Activated CD4-positive, CD25-positive, alpha-beta regulatory T cell (primary cell): ENCODE data around the gene GIPC2.
"Not testable (repeated sequence)": the region's sequence is repeated elsewhere in the genome, so short reads cannot be mapped to it uniquely, and the experiment has no call there.

ENCODE experiments used
- DNase-seq, 4 experiments: peaks; one replicate each; lab custom pipeline; 2025; lab: John Stamatoyannopoulos, UW

The GIPC2 gene

DNA sequence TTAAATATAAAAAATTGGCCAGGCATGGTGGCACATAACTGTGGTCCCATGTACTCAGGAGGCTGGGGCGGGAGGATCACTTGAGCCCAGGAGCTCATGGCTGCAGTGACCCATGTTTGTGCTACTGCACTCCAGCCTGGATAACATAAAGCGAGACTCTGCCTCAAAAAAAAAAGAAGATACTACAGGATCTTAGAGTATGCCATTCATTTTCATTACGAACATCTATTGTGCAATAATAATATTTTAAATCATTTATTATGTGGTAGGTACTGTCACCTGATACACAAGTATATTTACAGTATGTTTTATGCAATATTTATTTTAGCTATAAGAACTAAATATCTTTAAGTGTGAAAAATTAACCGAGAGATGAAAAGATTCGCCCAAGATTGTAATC, 9.3 kb upstream of the GIPC2 start:
- no peak for DNase-seq

DNA sequence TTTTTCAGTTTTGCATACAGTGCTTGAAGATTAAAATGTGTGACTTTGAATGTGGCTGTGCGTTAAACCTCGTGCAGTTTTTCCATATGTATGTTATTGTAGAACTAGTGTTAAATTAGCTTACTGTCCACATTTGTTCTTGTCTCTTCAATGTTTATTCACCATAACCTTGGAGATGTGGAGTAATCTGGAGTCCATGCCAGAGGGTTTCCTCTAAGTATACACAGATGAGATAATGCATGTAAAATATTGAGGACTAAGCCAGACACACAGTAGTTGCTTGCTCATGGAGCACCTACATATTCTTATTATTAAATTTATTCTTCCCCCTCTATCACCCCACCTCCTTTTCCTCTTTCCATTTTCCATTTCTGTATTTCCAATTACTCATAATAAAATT, 7.7 kb upstream of the GIPC2 start:
- DNase-seq, result no peak

DNA sequence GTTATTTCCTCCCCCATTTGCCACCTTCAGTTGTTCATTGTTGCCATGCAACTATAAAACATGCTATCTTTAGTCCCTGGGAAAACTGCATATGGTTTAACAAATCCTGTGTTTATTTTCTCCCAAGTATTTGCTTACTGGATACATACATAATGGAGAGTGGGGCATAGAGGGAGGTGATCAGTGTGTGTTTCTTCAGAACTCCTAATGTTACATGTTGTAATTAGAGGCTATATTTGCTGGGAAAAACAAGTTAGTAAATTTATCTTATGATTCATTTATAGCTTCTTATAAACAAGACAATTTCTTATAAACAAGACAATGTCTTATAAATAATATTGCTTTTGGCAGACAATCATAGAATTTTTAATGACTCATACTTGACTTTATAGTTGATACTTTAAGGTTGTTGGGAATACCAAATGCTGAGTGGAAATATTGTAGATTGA, 7.3 kb upstream of the GIPC2 start:
- no peak for DNase-seq

DNA sequence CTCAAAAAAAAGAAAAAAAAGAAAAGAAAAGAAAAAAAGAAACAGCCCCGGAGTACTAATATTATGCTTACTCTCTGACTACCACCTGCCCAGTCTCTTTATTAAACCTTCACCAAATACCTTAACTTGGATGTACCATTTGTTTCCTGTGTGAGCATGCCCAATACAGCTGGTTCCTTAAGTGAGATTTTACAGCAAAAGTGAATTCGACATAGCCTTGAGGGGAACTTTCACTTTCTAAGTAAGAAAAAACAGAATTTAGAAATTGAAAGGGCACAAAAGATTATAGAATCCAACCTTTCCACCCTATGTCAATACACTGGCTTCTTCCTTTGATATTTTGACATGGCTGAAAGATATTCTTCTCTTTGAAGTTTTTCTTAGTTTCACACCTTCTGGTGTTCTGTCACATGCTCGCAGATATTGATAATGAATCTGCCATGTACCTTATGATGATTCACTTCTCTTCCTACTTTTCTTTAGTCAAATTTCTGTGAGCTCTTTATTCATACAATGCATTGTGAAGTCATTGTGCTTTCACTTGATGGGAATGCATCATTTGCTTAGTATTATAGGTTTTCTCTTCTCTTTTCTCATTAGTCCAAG, 5.2 kb upstream of the GIPC2 start:
- DNase-seq, result no peak

DNA sequence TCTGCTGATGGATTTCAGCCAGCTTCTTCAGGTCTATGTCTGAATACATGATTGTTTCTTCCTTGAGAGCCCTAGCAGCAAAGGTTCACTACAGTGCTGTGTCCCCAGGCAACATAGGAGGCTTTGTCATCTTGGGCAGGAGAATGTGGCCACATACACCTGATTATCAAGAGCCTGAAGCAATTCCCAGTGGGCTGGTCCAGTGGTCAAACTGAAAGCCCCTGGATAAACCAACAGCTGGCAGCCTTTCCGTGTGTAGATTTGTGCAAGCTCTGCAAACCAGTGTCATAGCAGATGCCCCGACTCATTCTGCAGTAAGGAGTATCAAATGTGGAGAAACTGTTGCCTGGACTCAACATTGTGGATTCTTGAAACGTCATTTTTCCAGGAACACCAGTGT, 2.3 kb upstream of the GIPC2 start:
- DNase-seq, result no peak

DNA sequence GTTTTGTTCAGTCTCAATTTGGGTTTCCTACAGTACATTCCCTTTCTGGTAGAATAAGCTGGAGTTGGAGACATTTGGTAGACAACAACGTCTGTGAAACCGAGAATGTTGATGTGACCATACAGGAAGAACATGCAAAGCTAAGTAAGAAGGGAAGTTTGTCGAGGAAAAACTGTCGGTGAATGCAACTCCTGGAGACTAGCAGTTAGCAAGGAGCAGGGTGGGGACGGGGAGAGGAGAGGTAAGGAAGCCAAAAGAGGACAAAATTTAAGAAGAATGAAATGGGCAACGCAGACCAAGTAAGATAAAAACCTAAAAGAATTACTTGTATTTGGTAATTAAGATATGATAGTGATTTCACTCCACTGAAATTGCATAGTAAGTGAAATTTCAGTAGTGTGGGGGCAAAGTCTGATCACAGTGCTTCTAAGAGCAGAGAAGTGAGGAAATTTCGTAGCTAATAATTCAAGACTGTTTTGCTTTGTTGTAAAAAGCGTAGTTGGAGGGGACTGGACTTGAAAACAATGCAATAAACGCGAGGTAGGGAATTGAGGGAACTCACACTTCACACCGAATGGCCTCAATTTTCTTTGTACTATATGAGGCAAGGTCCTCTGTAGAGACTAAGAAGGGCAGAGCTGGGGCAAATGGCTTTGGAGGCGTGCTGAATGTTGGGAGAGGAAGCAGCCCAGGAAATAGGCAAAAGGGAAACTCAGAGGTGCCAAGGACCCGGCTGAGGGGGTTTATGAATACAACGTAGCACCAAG, 787 bp upstream of the GIPC2 start:
- no peak for DNase-seq

DNA sequence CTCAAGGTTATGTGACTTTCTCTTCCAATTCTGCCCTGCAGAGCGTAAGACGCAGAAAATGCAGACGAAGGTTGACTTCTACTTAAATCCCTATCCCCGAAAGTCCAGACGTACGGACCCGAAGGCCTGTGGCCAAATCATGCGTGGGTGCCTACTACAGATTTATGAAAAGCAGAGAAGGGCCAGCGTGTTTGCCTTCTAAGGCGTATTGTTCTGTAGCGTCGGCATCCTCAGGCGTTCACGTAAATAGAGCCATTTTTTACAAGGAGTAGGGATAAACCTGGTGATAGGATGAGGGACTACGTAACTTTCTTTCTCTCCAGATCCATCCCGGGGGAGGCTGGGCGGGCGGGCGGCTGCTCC, 222 bp upstream of the GIPC2 start:
- DNase-seq, result no peak

DNA sequence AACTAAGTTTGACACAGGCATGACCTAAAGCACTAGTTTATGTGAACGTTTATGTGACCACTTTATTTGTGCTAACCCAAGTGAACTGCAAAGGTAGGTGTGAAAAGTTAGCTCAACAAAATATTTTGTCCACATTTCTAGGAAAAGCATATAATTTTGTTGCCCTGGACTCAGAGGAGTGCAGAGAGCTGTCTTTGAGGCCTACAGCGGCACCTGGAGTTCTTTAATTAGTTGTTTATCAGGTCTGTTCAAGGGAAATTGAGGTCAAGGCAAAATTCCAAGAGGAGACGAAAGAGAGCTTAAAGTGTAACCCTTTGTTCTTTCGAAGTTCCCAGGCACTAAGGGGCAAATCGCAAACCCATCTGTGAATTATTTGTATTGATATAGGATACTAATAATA, 1.3 kb downstream of the GIPC2 start:
- DNase-seq, result no peak

DNA sequence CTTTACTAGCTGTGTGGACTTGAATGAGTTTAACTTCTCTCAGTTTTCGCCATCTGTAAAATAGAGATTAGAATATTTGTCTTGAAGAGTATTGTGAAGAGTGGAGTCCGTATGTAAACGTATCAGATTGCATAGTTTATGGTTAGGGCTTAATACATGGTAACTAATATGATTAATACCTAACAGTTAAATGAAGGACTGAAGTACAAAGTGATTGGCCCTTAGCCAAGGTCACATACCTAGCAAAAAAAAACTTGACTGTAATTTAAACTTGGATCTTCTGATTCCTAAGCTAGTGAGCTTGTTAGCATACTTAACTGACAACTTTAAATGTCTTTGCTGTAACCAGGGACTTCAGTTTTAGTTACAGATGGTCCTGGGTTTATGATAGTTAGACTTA, 1.9 kb downstream of the GIPC2 start:
- DNase-seq, result no peak

DNA sequence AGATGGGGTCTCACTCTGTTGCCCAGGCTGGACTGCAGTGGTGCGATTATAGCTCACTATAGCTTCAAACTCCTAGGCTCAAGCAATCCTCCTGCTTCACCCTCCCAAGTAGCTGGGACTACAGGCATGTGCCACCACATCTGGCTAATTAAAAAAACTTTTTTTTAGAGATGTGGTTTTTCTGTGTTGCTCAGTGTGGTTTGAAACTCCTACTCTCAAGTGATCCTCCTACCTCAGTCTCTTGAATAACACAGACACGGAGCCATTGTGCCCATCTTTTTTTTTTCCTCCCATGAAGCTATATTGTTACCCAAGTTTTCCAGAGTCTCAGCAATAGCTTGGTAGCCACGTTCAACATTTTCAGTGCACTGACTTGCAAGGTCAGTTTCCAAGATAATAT, 2.7 kb downstream of the GIPC2 start:
- DNase-seq, result no peak

DNA sequence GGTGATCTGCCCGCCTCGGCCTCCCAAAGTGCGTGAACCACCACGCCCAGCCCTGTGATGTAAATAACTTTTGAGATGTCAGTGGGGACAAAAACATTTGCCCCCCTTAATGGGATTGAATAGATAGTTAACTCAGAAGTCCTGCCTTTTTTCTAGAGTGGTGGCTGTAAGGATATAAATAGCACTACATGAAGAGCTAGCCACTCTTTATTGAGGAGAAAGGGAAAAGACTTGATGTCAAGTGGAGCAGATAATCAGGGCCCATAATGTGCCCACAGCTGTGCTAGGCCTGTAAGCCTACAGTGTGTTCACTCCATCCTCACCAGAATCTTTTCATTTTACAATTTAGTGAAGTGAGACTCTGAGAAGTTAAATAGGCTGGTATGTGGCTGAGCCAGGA, 3.6 kb downstream of the GIPC2 start:
- DNase-seq, result no peak

DNA sequence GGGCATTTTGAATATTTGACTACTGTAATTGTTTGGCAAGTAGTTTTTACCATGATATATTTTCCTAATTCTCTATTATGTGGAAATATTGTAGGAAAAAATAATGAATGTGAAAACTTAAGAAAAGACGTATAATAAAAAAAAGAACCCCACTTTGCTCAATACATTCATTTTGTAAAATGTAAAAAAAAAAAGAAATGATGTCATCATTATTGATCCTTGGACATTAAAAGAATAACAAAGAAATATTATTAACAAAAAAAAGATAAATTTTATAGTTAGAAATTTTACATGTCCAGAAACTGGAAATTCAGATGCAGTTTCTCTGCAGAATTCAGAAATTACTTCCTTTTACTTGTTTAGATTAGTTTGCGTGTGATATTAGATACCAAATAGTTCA, 5.2 kb downstream of the GIPC2 start:
- no peak for DNase-seq

DNA sequence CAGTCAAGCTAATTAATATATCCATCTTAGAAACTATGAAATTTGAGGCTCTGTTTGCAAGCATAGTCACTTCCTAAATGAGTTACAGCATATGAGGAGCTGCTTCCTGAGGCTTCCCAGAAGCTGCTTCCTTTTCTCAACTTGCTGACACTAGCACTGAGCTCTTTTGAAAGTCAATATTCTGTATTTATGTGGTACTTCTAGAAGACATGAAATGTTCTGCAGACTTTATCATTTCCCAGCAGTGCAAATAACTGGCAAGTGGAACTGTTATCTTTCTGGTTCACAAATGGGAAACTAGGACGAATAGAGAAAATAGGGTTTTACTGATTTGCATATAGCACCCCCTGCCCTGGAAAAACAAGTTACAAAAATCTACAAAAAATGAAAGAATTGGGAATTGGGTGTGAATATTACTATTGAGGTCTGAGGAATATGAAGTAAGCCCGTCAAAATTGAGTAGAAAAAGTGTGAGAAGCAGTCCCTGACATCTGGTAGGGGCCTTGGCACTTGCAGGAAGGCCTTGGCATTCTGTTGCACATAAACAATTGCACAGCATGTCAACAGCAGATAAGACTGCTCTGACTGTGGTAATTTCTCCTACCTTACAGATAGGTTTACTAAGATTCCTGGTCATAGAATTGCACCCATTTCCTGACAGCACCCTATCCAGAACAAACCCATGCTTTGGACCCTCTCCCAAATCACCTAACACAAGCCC, 7.1 kb downstream of the GIPC2 start:
- no peak for DNase-seq

DNA sequence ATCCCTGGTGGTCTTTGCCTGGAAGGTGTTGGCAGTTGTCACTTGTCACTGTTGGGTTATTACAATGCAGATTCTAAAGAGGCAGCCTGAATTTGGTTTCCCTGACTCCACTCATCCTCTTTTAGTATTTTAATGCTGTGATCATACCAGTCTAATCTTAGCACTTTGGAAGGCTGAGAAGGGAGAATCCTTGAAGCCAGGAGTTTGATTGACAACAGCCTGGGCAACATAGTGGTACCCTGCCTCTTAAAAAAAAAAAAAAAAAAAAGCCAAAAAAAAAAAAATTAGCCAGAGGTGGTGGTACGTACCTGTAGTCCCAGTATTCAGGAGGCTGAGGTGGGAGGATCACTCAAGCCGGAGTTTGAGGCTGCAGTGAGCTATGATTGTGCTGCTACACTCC, 7.7 kb downstream of the GIPC2 start:
- DNase-seq, result no peak

DNA sequence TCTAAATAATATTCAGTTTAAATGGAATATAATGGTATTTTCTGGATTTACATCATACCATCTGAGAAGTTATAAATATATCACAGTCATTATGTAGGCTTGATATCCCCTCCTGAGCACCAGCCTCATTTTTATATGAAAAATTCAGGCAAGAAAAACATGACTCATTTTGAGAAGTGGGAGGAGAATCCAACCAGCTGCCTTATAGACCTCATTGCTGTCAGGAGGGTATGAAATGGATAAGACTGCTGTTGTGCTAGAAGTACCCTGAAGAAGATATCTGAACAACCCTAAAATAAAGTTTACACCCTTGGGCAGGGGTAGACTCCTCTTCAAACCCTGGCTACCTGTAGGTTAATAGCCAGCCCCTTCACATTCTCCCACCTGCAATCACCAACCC, 8.8 kb downstream of the GIPC2 start:
- DNase-seq, result no peak

DNA sequence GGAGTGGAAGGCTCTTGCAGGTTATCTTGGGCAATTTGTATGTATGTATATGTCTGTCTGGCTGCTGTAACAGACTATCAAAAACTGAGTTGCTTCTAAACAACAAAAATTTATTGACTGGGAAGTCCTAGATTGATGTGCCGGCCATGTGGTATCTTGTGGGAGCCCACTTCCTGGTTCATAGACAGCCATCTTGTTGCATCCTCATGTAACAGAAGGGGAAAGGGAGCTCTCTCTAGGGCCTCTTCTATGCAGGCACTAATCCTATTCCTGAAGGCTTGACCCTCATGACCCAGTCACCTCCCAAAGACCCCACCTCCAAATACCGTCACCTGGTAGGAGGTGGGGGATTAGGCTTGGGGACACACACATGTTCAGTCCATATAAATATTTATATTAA, 9.2 kb downstream of the GIPC2 start:
- no peak for DNase-seq

DNA sequence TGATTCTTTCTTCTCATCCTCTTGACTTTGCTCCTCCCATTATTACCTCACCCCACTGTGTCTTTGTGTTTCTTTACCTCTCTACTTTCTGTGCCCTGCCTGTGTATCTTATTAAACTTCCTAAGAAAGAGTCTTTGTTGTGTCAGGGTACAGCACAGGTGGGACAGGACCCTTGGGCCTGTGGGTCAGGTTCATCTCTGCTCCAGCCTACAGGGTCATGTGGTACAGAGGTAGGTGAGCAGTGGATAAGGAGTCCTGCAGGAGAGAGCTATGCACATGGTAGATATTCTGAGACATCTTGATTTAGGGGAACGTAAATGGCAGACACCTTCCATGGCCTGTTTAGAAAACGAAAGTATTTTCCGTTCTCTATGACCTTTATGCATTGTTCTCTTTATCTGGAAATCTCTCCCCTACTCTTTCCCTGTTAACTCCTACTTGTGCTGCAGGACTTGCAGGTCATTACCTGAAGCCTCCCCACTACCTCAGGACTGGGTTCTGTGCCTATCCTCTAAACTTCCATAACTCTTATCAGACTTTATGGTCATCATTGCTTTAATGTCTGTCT, 9.9 kb downstream of the GIPC2 start:
- DNase-seq, result no peak

DNA sequence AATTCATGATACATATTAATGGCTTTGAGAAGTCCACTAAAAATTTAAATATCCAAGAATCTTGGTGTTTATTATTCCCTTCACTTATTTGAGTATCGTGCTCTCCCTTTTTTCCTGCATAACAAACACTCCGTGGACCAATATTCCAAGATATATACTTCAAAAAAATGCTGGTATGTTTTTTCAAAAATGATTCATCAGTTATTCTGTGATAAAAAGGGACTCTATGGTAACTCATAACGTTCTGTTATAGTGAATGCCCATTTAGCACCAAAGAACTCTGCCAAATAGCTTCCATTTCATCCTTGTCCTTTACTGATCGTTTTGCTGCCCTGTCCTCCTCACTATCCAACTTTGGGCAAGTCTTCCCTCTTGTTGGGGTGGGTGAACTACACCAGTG, 12.9 kb downstream of the GIPC2 start:
- no peak for DNase-seq

DNA sequence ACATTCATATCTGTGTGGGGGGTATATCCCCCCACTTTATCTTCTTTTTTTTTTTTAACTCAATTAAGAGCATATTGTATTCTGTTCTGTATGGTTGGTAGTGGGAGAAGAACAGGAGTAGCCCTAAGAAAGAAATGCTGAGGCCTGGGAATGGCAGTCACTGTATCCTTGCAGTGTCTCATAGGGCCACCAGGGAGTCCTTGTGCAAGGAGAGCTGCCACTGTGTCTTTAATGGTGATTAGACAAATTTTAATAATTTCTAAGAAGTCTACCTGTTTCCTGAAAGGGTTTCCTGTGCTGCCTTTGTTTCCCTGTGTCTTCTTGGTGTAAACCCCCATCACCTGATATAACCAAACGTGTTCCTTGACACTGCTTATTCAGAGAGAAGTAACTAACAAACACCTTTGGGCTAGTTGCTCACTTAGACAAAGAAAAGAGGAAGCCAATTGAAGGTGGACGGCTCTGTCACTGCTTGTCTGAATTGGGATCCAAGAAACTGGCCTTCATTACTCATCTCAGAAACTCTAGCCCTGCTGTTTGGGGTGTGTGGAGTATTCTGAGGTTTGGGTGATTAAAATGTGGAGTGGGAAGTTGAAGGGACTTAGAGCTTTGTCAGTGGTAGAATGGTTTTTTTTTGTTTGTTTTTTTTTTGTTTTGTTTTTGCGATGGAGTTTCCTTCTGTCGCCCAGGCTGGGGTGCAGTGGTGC, 15.2 kb downstream of the GIPC2 start:
- no peak for DNase-seq

DNA sequence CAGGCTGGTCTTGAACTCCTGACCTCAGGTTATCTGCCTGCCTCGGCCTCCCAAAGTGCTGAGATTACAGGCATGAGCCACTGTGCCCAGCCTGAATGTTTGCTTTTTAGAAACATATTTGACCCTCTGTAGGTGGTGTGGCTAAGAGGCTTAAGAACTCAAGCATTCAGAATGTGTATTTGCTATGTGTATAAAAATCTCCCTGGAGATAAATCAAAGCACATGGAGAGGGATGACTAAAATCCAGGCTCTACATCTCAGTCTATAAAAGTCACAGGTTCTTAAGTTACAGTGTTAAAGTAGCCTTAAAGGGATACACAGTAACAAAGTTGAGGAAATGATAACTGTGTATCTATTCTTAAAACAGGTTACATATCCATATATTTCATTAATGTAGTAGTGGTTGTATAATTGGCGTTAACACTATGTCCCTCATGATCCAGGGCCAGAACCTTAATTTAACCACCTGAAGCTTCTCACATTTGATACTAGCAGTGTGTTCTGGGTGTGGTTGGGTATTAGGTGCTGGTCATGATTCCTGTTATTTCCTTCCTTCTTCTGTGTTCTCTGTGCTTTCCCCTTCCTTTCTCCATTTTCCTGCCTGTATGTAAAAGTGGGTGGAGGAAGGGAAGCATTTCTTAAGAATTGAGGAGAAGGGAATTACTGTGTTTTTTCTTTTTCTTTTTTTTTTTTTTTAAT, 16.2 kb downstream of the GIPC2 start:
- no peak for DNase-seq

DNA sequence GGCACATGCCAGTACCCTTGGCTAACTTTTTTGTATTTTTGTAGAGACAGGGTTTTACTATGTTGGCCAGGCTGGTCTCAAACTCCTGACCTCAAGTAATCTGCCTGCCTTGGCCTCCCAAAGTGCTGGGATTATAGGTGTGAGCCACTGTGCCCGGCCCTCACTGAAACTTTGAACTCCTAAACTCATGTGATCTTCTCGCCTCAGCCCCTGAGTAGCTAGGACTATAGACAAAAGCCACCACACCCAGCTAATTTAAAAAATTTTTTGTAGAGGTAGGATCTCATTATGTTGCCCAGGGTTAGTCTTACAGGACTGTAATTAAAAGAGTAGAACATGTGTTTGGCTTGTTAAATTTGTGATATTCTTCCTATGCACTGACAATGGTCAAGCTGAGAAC, 19.1 kb downstream of the GIPC2 start:
- DNase-seq, result not testable (repeated sequence)
